Endothelial cell of umbilical vein (primary cell): ENCODE data around the gene KIAA1217. TPM values are rescaled to one million over a fixed set of nuclear protein-coding genes. Genes with fewer than 3 reads are reported as not detected.

Source experiments
- BruUV-seq: library from RNA; stranded (reverse); fragments of 400-500 nt; replicated peaks from 2 replicates; lab custom pipeline; 2021; lab: Mats Ljungman, UMichigan
- CTCF ChIA-PET: fragments of 300-600, 350-600 bp; sonication (Branson Sonifier 250); formaldehyde crosslinking; loops from one replicate; lab custom pipeline; 2021; ENCODE audit warnings: antibody characterized with exemption, inconsistent platforms; lab: Charles Lee
- POLR2A ChIA-PET: fragments of 300-600, 350-600 bp; sonication (Branson Sonifier 250); formaldehyde crosslinking; loops from one replicate; lab custom pipeline; 2021; ENCODE audit warnings: antibody characterized with exemption, inconsistent platforms; lab: Charles Lee
- DNase-seq: peaks from one replicate; pipeline ENCODE4 v3.0.0-alpha.2; 2011; ENCODE audit warnings: low read depth, low spot score
- FAIRE-seq: peaks from 2 replicates; lab custom pipeline; 2011; peaks lifted over from hg19 to GRCh38; lab: Jason Lieb, UNC
- H2AFZ ChIP-seq: 2 replicates; pipeline ENCODE4 v1.6.0; 2012; ENCODE audit warnings: low read depth, low read length, control low read depth, inconsistent platforms
- H3K27ac ChIP-seq: 2 replicates; pipeline ENCODE4 v1.5.1; 2011; ENCODE audit warnings: low read depth, mild to moderate bottlenecking, control low read depth, low read length, moderate library complexity; ENCODE audit not compliant: insufficient read depth
- H3K27me3 ChIP-seq, 2 experiments: 2 replicates each; pipeline versions ENCODE4 v1.6.0 to v1.6.1; 2011; ENCODE audit warnings: low read length in 2 of 2, mixed read lengths in 1 of 2; ENCODE audit not compliant: control insufficient read depth in 2 of 2, insufficient read depth in 2 of 2
- H3K36me3 ChIP-seq, 2 experiments: 2 replicates in 1 of 2; 3 replicates in 1 of 2; pipeline ENCODE4 v1.5.1; 2011; ENCODE audit warnings: low read length in 2 of 2, mild to moderate bottlenecking in 1 of 2, moderate library complexity in 1 of 2; ENCODE audit not compliant: control insufficient read depth in 2 of 2, insufficient read depth in 2 of 2; ENCODE audit errors: extremely low read depth in 1 of 2
- H3K4me1 ChIP-seq: 3 replicates; pipeline ENCODE4 v1.5.1; 2011; ENCODE audit warnings: mild to moderate bottlenecking, low read length; ENCODE audit not compliant: control insufficient read depth, insufficient read depth; ENCODE audit errors: extremely low read depth
- H3K4me2 ChIP-seq: 2 replicates; pipeline ENCODE4 v1.6.1; 2011; ENCODE audit warnings: low read length, control low read depth, mixed read lengths; ENCODE audit not compliant: insufficient read depth
- H3K4me3 ChIP-seq, 3 experiments: fragments of 200-600 bp in 1 of 3; sonication (generic), shearing (Covaris generic) in 1 of 3; replicated peaks in 1 of 3; 2 replicates each; pipeline ENCODE4 v1.5.1; 2011 to 2016; ENCODE audit warnings: control low read depth in 3 of 3, low read length in 3 of 3, mild to moderate bottlenecking in 2 of 3, inconsistent platforms in 1 of 3, low read depth in 1 of 3, moderate library complexity in 1 of 3; ENCODE audit not compliant: insufficient read depth in 1 of 3
- H3K79me2 ChIP-seq: 2 replicates; pipeline ENCODE4 v1.6.0; 2012; ENCODE audit warnings: low read length, inconsistent platforms; ENCODE audit not compliant: control insufficient read depth, insufficient read depth
- H3K9ac ChIP-seq: replicated peaks from 2 replicates; pipeline ENCODE3; 2011; ENCODE audit warnings: low read length, control low read depth; ENCODE audit not compliant: insufficient read depth; ENCODE audit errors: extremely low read depth
- H3K9me1 ChIP-seq: replicated peaks from 3 replicates; pipeline ENCODE4 v1.6.0; 2011; ENCODE audit warnings: mild to moderate bottlenecking, low read length; ENCODE audit not compliant: control insufficient read depth, insufficient read depth; ENCODE audit errors: extremely low read depth
- H3K9me3 ChIP-seq: replicated peaks from 2 replicates; pipeline ENCODE4 v1.5.1; 2012; ENCODE audit warnings: low read length, inconsistent platforms; ENCODE audit not compliant: control insufficient read depth, insufficient read depth
- H4K20me1 ChIP-seq: replicated peaks from 2 replicates; pipeline ENCODE3; 2011; ENCODE audit warnings: mild to moderate bottlenecking, low read length; ENCODE audit not compliant: control insufficient read depth, insufficient read depth; ENCODE audit errors: extremely low read depth
- EZH2 ChIP-seq: IDR thresholded peaks from 2 replicates; pipeline ENCODE4 v1.6.1; 2012; ENCODE audit warnings: borderline replicate concordance, low read depth, mild to moderate bottlenecking, moderate library complexity, low read length, inconsistent platforms; ENCODE audit not compliant: severe bottlenecking
- FOS ChIP-seq: IDR thresholded peaks from 2 replicates; pipeline ENCODE4 v1.6.1; 2011; ENCODE audit warnings: mild to moderate bottlenecking, low read length, moderate library complexity, borderline replicate concordance; ENCODE audit not compliant: insufficient read depth
- GATA2 ChIP-seq: IDR thresholded peaks from 2 replicates; pipeline ENCODE4 v1.7.0; 2011; ENCODE audit warnings: low read depth, mild to moderate bottlenecking, moderate library complexity, mixed read lengths, low read length; ENCODE audit not compliant: insufficient read length, insufficient read depth
- JUN ChIP-seq: IDR thresholded peaks from 2 replicates; pipeline ENCODE4 v1.6.1; 2011; ENCODE audit warnings: borderline replicate concordance, low read depth; ENCODE audit not compliant: insufficient read length, insufficient read depth
- MYC ChIP-seq: IDR thresholded peaks from one replicate; pipeline ENCODE4 v1.6.1; 2011; ENCODE audit warnings: mild to moderate bottlenecking, low read depth, low read length
- POLR2A ChIP-seq: IDR thresholded peaks from 2 replicates; pipeline ENCODE4 v1.6.1; 2012; ENCODE audit warnings: low read depth, mild to moderate bottlenecking, control low read depth, low read length
- POLR2AphosphoS5 ChIP-seq: IDR thresholded peaks from 2 replicates; pipeline ENCODE4 v1.6.1; 2012; ENCODE audit warnings: low read depth, mild to moderate bottlenecking, control low read depth, low read length, moderate library complexity; ENCODE audit not compliant: insufficient read depth
- dilution Hi-C: fragments of 300-500 bp; cut with MboI; formaldehyde crosslinking; loops from one replicate; pipeline ENCODE4 v1.15.0; 2019; ENCODE audit warnings: low sequenced_read_pairs; ENCODE audit not compliant: extremely low pct_ligation_motif_present
- intact Hi-C: fragments of 100-400 bp; cut with micrococcal nuclease; formaldehyde crosslinking; loops from one replicate; pipeline ENCODE4 v1.10.0; 2022
- polyA plus RNA-seq, 4 experiments: library from polyadenylated mRNA; depleted of rRNA in 3 of 4; stranded (reverse) in 3 of 4; unstranded in 1 of 4; fragments of >200 nt; gene quantifications; 2 replicates each; pipeline versions ENCODE4 v1.2.1 to v1.2.3, GENCODE V29; 2011 to 2012; ENCODE audit warnings: missing spikeins in 1 of 4
- total RNA-seq: library from RNA; stranded (reverse); gene quantifications from 2 replicates; pipeline ENCODE4 v1.2.3, GENCODE V29; 2021
- TF ChIP-seq, protein P1 (sequence below), 2 donors: IDR thresholded peaks; 1 replicate in 1 of 2; 2 replicates in 1 of 2; pipeline ENCODE4 v1.5.1; 2011; ENCODE audit warnings: low read length in 2 of 2, mild to moderate bottlenecking in 2 of 2, moderate library complexity in 2 of 2, control low read depth in 1 of 2, inconsistent platforms in 1 of 2, low read depth in 1 of 2; ENCODE audit not compliant: insufficient read depth in 1 of 2; ENCODE audit errors: extremely low read depth in 1 of 2
- TF ChIP-seq, protein P2 (sequence below): IDR thresholded peaks from 2 replicates; pipeline ENCODE4 v1.6.1; 2011; ENCODE audit not compliant: insufficient read depth, insufficient read length

The KIAA1217 gene
- total and polyA plus RNA-seq, 2 donors (not counting 3 experiments of a cell fraction or from before 2014, with no cell fraction given) = 0.83 to 10.3 TPM

DNA sequence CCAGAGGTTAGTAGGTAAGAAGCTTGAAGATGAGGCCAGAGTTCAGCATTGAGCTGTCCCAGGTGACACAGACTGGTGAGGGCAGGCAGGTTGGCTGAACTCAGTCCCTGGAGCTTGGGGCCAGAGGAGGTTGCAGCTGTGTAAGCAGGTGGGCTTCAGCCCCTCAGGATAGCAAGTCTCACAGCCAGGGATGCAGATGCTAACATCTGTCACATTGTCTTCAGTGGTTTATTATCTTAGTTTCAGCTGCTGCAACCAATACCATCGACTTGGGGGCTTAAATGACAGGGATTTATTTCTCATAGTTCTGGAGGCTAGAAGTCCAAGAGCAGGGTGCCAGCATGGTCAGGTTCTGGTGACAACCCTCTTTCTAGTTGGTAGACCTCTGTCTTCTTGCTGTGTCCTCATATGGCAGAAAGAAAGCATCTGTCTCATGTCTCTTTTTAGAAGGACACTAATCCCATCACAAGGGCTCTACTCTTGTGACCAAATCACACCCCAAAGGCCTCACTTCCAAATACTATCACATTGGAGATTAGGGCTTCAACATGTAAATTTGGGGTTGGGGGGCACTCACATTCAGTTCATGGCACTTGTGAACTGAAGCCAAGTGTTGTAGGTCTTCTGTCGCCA is 146.2 kb downstream of the KIAA1217 start:
- H4K20me1 ChIP-seq = no peaks in the 10 kb centered on the region
- FAIRE-seq = no peak
- no peak for TF ChIP-seq JUN
- TF ChIP-seq MYC = no peak
- TF ChIP-seq POLR2AphosphoS5 = no peak
- TF ChIP-seq FOS = no peak
- TF ChIP-seq EZH2 = no peak
- no peak for TF ChIP-seq GATA2
- TF ChIP-seq, protein P1, sequence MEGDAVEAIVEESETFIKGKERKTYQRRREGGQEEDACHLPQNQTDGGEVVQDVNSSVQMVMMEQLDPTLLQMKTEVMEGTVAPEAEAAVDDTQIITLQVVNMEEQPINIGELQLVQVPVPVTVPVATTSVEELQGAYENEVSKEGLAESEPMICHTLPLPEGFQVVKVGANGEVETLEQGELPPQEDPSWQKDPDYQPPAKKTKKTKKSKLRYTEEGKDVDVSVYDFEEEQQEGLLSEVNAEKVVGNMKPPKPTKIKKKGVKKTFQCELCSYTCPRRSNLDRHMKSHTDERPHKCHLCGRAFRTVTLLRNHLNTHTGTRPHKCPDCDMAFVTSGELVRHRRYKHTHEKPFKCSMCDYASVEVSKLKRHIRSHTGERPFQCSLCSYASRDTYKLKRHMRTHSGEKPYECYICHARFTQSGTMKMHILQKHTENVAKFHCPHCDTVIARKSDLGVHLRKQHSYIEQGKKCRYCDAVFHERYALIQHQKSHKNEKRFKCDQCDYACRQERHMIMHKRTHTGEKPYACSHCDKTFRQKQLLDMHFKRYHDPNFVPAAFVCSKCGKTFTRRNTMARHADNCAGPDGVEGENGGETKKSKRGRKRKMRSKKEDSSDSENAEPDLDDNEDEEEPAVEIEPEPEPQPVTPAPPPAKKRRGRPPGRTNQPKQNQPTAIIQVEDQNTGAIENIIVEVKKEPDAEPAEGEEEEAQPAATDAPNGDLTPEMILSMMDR (IDR thresholded peaks at IDR 0.05; ENCODE audit: extremely low read depth in 1 of 2, insufficient read depth in 1 of 2, low read depth in 1 of 2, low read length in 2 of 2) = no peak
- TF ChIP-seq POLR2A = no peak
- TF ChIP-seq, protein P2, sequence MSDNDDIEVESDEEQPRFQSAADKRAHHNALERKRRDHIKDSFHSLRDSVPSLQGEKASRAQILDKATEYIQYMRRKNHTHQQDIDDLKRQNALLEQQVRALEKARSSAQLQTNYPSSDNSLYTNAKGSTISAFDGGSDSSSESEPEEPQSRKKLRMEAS = no peak
- no peak overlapping the region for H3K27ac ChIP-seq
- no peak for DNase-seq
- no peak overlapping the region for H2AFZ ChIP-seq
- H3K4me1 ChIP-seq = no peaks in the 10 kb centered on the region
- intact Hi-C loops = no loop called here
- no peak overlapping the region for H3K9ac ChIP-seq
- no peaks in the 10 kb centered on the region for H3K36me3 ChIP-seq
- dilution Hi-C loops = no loop called here
- no peak overlapping the region for H3K4me2 ChIP-seq
- no peaks in the 10 kb centered on the region for H3K9me3 ChIP-seq
- H3K79me2 ChIP-seq = no peaks in the 10 kb centered on the region
- H3K27me3 ChIP-seq = no peaks in the 10 kb centered on the region
- H3K4me3 ChIP-seq = no peak overlapping the region
- no TSS peak for BruUV-seq
- POLR2A ChIA-PET = no interaction called here
- H3K9me1 ChIP-seq = no peaks in the 10 kb centered on the region
- CTCF ChIA-PET = no interaction called here
